GM19463 (cell line): Measurements from ENCODE around the gene GOLGA6L10.
"Not testable (repeated sequence)": the region's sequence is repeated elsewhere in the genome, so short reads cannot be mapped to it uniquely, and the experiment has no call there.

Source experiments
- ATAC-seq: cut with Tn5 transposase; IDR thresholded peaks from one replicate; pipeline ENCODE4 v1.9.1; 2021; ENCODE audit warnings: mild to moderate bottlenecking, moderate library complexity; ENCODE audit not compliant: unreplicated experiment

Gene GOLGA6L10

GRCh38 chr15:82343851-82344250 lies 5.4 kb downstream of the GOLGA6L10 start:
- not testable (repeated sequence) for ATAC-seq

DNA sequence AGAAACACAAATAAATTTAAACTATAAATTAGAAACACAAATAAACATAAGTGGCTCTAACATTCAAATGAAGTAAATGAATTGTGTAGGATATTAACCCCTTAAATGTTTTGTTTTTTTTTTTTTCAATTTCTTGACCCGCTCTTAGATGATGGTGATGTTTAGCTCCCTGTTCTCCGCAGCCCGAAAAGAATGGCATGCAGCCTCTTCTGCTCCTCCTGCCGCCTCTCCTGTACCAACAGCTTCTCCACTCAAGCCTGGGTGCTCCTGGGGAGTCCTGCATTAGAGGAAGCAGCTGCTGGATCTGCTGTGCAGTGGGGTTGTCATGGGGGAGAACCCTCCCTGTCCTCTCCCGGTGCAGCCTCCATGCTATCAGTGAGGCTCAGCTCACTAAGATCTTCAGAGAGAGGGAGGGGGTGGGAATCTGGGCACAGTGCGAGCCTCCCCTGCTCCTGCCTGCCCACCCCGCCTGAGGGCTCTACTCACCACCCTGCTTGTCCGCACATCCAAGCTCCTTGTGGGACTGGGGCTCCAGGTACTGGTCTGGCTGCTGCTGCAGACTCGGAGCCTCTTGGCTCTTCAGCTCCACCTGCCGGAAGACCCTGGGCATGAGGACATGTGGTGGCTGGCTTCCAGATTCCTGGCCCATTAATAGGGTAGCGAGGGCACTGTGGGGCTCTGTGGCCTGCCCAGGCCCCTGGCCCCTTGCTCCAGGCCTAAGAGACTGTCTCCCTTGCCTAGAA lies 6.5 kb downstream of the GOLGA6L10 start:
- ATAC-seq: not testable (repeated sequence)

DNA sequence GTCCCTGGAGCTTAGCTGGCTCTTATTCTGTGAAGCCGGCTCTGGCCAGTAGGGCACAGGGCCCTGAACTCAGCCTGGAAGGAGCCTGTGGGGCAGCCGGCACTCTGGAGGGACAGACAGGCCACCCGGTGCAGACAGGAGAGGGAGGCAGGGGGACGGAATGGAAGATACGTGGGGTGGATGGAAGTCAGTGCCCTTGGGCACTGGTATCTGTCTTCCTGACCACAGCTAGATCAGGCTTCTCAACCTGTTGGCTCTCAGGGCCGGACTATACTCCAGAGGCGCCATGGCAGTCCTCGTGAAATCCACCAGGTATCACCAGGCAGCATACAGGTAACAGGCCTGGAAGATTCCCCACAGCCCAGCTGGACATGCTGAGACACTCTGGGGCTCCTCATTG lies 10.7 kb downstream of the GOLGA6L10 start:
- ATAC-seq: not testable (repeated sequence)

GRCh38 chr15:82338053-82338452 lies 11.2 kb downstream of the GOLGA6L10 start:
- not testable (repeated sequence) for ATAC-seq

DNA sequence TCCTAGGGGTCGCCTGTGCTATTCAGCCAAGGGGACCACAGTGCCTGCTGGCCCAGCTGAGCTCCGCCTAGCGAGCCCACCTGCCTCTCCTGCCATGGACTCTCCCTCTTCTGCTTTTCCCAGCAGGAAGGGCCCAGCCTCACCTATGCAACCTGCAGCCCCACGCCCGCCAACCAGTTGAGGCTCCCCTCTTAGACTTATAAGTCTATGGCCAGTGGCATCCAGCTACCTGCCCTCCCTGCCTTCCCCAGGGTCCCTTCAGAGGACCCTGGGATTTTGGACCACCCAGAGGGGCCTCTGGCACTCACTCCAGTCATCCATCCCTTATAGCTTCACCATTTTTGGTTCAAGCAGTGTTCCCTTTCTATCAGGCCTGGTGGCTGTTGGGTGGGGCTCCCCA lies 12.2 kb downstream of the GOLGA6L10 start:
- ATAC-seq: not testable (repeated sequence)

DNA sequence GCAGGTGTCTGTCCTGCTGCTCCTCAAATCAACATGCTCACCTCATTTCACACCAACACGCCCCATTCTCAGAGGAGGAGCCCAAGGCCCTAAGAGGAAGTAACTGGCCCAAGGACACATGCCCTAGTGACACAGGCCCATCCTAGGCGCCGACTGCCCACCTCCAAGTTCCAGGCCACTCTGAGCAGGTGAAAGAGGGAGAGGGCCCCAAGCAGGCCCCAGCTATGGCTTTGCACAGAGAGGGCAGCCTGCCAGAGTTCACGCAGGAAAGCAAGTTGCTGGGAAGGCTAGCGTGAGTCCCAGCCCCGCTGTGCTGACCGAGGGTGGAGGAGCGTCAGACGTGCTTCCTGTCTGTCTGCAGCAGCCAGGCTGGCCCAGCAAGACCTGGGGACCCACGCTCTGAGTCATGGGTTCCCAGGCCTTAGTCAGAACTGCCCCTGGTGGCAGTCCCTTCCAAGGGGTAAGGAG lies 13.1 kb downstream of the GOLGA6L10 start:
- peak; percentile 58 for ATAC-seq

DNA sequence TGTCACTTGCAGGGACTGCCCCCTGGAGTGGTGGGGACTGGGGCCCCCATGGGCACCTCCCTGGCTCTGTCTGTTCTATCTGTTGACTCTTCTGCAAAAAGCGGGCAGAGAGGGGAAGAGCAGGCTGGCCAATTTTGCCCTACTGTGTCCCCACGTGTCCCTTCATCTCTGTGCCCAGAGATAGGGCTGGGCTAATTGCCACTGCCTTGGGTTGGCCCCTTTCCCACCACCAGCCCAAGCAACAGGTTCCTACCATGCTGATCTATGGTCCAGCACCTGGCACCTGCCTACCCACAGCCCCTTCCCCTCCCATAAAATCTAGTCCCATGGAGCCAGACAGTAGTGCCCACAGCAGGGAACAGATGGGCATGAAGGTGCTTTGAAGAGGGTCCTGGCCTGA lies 14.3 kb downstream of the GOLGA6L10 start:
- not testable (repeated sequence) for ATAC-seq

DNA sequence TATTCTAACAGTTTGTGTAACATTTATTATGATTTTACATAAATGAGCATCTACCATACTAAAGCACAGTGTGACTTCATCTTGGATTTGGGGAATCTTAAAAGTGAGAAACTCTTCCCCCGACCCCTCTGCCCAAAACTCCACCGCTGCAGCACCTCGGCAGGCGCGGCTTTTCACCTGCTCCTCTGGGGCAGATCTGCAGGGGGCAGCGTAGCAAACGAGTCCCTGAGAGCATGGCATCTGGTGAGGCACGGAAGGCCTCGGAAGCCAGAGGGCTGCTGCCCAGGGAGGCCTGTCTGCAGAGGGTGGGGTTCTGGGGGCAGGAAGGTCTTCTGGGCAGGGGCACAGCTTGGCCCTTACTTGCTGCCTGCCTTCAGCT lies 14.7 kb downstream of the GOLGA6L10 start:
- not testable (repeated sequence) for ATAC-seq

DNA sequence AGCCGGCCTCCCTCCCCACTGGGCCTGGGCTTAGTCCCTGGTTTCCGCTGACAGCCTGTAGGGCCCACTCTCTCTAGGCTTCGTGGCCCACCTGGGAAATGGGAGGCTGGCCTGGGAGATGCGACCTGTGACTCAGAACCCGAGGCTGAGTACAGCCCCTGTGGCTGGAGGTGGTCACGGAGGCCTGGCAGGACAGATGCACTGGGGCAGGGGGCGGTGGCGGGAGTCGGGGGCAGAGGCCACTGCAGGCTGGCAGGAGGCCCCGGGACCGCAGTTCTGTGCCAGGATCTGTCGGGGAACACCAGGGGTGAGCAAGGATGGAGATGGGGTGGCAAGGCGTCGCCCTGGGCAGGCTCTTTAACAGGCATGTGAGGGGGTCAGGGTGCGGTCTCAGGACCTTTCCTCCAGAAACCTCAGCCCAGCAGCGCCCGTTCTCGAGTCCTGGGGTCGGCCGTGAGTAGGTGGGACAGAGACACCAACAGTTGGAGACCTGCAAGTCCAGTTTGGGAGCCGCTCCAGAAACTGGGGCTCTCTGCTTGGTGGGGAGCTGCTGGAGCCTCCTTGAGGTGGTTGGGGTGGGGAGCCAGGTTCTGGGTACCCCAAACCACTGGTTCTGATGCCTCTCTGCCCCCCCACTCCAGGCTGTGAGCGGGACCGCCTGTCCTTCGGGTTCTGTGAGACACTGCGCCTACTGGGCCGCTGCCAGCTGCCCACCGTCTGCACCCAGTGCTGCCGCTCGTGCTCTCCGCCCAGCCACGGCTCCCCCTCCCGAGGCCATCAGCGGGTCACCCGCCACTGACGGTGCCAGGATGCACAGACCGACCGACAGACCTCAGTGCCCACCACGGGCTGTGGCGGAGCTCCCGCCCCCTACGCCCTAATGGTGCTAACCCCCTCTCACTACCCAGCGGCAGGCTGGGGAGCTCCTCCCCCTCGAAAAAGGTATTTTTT lies 15.4 kb downstream of the GOLGA6L10 start:
- ATAC-seq: not testable (repeated sequence)

DNA sequence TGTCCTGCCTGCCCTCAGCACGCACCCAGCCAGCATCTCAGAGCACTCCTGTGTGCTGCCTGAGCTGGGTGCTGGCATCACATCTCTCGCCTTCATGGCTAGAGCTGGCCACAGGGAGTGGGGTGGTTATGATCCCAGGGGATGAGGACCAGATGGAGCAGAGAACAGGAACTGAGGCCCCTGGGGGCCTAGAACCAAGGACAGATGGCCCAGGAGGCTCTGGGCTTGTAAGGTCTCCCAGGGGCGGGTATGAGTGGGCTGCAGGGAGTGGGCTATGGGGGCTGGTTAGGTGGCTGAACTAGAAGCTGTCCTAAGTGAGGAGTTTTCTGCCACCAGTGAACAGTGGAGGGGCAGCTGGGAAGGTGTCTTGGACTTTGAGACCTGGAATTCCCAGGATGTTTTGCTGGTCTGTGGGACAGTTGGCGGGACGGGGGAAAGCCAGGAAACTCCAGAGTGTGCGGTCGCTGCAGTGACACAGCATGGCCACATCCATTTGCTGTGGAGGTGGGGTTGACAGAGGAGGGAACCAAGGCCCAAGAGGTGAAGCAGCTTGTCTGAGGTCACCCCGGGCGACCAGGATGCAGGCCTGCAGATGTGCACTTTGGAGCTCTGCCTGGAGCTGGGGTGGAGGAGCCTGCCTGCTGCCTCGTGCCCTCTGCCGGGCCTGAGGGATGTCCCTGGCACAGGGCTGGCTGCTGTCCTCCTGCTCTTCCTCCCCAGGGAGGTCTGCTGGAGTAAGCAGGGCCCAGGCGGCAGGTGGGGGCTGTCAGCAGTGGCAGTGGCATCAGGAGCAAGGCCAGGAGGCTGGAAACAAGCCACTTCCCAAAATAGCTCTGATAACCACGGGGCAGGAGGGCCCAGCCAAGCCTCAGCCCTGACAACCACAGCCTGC lies 16.3 kb downstream of the GOLGA6L10 start:
- not testable (repeated sequence) for ATAC-seq

GRCh38 chr15:82331576-82332304 lies 17.5 kb downstream of the GOLGA6L10 start:
- ATAC-seq: peak; percentile 61

DNA sequence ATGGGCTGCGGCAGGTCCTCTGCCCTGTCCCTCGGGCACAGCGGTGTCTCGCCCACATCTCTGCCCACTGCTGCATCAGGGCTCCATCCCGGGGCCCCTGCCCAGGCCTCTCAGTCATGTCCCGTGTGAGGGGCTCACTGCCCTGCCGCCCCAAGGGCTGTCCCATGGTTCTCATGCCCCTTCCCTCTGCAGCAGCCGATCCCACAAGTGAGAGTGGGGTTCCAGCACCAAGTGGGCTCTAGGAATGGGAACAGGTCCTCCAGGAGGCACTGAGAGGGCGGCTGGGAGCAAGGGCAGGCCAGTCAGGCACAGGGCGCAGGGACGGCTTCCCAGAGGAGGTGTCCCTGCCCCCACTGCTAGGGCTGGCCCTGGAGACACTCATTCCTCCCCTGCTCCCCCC lies 18.4 kb downstream of the GOLGA6L10 start:
- ATAC-seq: not testable (repeated sequence)

DNA sequence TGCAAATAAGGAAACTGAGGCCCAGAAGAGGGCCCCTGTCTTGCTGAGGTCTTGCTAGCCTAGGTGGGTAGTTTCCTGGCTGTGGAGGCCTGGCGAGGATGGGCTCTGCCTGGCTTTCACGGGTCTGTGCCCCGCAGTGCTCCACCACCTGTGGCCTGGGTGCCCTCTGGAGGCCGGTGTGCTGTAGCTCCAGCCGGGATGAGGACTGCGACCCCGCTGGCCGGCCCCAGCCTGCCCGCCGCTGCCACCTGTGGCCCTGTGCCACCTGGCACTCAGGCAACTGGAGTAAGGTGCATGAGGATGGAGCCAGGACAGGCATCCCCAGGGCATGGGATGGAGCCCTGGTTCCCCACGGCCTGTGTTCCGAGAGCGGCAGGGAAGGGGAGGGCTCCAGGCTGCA lies 20.2 kb downstream of the GOLGA6L10 start:
- ATAC-seq: not testable (repeated sequence)

- not testable (repeated sequence) for ATAC-seq
Observed at GRCh38 chr15:82327372-82327771, 21.9 kb downstream of the GOLGA6L10 start.

DNA sequence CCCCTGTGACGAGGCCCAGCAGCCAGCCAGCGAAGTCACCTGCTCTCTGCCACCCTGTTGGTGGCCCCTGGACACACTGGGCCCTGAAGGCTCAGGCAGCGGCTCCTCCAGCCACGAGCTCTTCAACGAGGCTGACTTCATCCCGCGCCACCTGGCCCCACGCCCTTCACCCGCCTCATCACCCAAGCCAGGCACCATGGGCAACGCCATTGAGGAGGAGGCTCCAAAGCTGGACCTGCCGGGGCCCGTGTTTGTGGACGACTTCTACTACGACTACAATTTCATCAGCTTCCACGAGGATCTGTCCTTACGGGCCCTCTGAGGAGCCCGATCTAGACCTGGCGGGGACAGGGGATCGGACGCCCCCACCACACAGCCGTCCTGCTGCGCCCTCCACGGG lies 22.4 kb downstream of the GOLGA6L10 start:
- ATAC-seq: not testable (repeated sequence)

DNA sequence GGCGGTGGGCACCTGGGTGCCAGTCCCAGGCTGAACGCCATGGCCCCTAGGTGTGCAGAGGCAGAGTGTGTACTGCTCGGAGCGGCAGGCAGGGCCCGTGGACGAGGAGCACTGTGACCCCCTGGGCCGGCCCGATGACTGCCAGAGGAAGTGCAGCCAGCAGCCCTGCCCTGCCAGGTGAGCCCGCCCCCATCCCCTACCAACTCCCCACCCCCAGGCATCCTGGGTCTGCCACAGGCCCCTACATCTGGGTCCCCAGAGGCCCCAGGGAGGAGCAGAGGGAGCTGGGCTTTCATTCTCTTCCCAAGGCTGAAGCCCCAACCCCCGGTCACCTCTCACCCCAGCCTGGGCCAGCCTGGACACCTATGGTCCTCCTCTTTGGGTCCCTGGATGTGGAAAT lies 23.6 kb downstream of the GOLGA6L10 start:
- ATAC-seq: not testable (repeated sequence)

- ATAC-seq: not testable (repeated sequence)
Observed at GRCh38 chr15:82324831-82325230, 24.4 kb downstream of the GOLGA6L10 start.

- ATAC-seq: not testable (repeated sequence)
Observed at GRCh38 chr15:82322488-82322887, 26.8 kb downstream of the GOLGA6L10 start.

DNA sequence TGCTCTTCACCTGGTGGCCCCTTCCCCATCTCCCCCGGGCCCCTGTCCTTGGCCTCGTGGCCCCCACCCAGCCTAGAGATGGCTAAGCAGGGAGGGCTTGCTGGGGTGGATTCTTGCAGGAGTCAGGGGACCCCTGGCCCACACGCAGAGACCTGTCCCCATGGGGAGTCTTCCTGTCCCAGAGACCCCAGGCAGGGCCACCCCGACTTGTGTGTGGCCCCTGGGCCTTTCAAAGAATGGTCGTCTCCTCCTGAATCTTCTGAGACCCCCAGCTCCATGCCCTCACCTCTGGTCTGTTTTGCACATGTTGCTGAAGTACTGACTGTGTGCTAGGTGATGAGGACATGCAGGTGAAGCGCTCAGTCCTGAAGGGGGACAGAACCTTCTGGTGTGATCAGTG lies 28.4 kb downstream of the GOLGA6L10 start:
- ATAC-seq: not testable (repeated sequence)
